Thyroid gland (tissue), 4 donors: ENCODE data around the gene SETD3.

Experiments used
- CTCF ChIP-seq, 6 experiments: fragments of 200-600 bp in 3 of 6; fragments of 450-650 bp in 3 of 6; sonication (generic) in 3 of 6; IDR thresholded peaks; one replicate each; pipeline ENCODE4 v1.5.1; 2016 to 2019; ENCODE audit warnings: antibody characterized with exemption in 6 of 6, mild to moderate bottlenecking in 2 of 6, inconsistent platforms in 1 of 6, moderate library complexity in 1 of 6
- POLR2A ChIP-seq, 2 donors: fragments of 450-650 bp; IDR thresholded peaks; one replicate each; pipeline ENCODE4 v1.6.1; 2017; ENCODE audit warnings: antibody characterized with exemption in 2 of 2, mild to moderate bottlenecking in 2 of 2, moderate library complexity in 1 of 2

GRCh38 chr14:99382781-99383471, 97.7 kb downstream of the SETD3 start:
- TF ChIP-seq POLR2A (IDR thresholded peaks at IDR 0.05) = no peak
- TF ChIP-seq CTCF (IDR thresholded peaks at IDR 0.05) = no peak
